Left ventricle myocardium inferior (tissue), 1 donor: Measurements from ENCODE around the gene CFAP70. TPM values are rescaled to one million over a fixed set of nuclear protein-coding genes. Genes with fewer than 3 reads are reported as not detected.

Source experiments
- DNase-seq: peaks from one replicate; pipeline ENCODE4 v3.0.0-alpha.2; 2020
- H3K27ac ChIP-seq: fragments of 200-600 bp; replicated peaks from 2 replicates; pipeline ENCODE4 v1.8.0; 2021
- H3K27me3 ChIP-seq: fragments of 200-600 bp; 2 replicates; pipeline ENCODE4 v1.8.0; 2021; ENCODE audit warnings: low read depth
- H3K36me3 ChIP-seq: fragments of 200-600 bp; 2 replicates; pipeline ENCODE4 v1.8.0; 2021
- H3K4me1 ChIP-seq: fragments of 200-600 bp; 2 replicates; pipeline ENCODE4 v1.8.0; 2021
- H3K4me3 ChIP-seq: fragments of 200-600 bp; 2 replicates; pipeline ENCODE4 v1.8.0; 2021; ENCODE audit warnings: mild to moderate bottlenecking, moderate library complexity
- H3K9me3 ChIP-seq: fragments of 200-600 bp; replicated peaks from 2 replicates; pipeline ENCODE4 v1.8.0; 2021
- intact Hi-C: fragments of 100-400 bp; cut with micrococcal nuclease; formaldehyde crosslinking; loops from one replicate; pipeline ENCODE4 v1.11.0; 2022
- total RNA-seq: library from RNA; stranded (reverse); fragmentation: NEBNext Ultra II Directional; extraction: Animal tissue kit (Norgen Biotek cat#: 25700); gene quantifications from one replicate; pipeline ENCODE4 v1.2.1, GENCODE V29; 2021
- TF ChIP-seq, protein P1 (sequence below): fragments of 200-600 bp; IDR thresholded peaks from 2 replicates; pipeline ENCODE4 v1.8.0; 2021; ENCODE audit warnings: antibody characterized with exemption, mild to moderate bottlenecking, borderline replicate concordance
- donor health status: DM: no; HTN: yes; CAD: no; lungs with severe emphysema.

The CFAP70 gene
- total RNA-seq, 1 donor from 2014 or later, result 2.0 TPM

DNA sequence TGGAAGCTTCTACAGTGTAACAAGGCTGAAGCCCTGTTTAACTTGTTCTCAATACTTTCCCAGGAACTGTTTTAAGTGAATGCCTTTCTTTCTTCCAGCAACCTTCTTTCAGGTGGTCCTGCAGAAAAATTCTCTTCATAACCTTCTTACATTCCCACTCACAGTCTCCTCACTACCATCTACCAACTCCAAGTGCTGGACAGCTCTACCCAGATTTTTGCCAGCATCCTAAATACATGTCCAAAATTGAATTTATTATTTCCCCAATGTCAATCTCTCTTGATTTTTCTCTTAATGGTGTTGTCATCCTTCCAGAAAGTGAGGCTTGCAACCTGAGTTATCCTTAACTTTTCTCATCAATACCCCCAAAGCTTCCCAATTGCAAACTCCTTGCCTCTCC lies 48.2 kb downstream of the CFAP70 start:
- intact Hi-C loops, result no loop called here
- Histone ChIP-seq H3K27me3 (no peaks in the 10 kb centered on the region), H3K4me3 (no peak overlapping the region), H3K27ac (no peak overlapping the region), H3K36me3 (peaks cover 21% of the 10 kb centered on the region), H3K4me1 (no peaks in the 10 kb centered on the region), H3K9me3 (peaks cover 22% of the 10 kb centered on the region)
- TF ChIP-seq, protein P1, sequence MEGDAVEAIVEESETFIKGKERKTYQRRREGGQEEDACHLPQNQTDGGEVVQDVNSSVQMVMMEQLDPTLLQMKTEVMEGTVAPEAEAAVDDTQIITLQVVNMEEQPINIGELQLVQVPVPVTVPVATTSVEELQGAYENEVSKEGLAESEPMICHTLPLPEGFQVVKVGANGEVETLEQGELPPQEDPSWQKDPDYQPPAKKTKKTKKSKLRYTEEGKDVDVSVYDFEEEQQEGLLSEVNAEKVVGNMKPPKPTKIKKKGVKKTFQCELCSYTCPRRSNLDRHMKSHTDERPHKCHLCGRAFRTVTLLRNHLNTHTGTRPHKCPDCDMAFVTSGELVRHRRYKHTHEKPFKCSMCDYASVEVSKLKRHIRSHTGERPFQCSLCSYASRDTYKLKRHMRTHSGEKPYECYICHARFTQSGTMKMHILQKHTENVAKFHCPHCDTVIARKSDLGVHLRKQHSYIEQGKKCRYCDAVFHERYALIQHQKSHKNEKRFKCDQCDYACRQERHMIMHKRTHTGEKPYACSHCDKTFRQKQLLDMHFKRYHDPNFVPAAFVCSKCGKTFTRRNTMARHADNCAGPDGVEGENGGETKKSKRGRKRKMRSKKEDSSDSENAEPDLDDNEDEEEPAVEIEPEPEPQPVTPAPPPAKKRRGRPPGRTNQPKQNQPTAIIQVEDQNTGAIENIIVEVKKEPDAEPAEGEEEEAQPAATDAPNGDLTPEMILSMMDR, result no peak
- DNase-seq, result no peak

DNA sequence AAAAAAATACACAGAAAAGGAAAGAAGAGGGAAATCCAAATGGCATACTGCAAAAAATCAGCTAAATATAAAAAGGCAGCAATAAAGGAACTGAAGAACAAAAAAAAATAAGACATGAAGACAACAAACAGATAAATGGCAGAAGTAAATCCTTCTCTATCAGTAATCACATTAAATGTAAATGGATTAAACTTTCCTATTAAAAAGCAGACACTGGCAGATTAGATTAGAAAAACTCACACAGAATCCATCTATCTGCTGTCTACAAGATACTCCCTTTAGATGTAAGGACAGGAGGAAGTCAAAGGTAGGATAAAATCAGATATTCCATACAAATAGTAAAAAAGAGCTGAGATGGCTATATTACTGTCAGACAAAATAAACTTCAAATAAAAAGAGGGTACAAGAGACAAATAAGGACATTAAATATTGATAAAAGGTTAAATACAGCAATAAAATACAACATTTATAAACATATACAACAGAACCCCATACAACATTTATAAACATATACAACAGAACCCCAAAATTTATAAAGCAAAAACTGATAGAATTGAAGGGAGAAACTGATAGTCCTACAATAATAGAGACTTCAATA lies 51.4 kb downstream of the CFAP70 start:
- H3K9me3 ChIP-seq, result peaks cover 22% of the 10 kb centered on the region
- no peak overlapping the region for H3K27ac ChIP-seq
- intact Hi-C loops, result no loop called here
- no peaks in the 10 kb centered on the region for H3K4me1 ChIP-seq
- DNase-seq, result no peak
- H3K36me3 ChIP-seq, result peaks cover 21% of the 10 kb centered on the region
- TF ChIP-seq, protein P1, result no peak
- no peaks in the 10 kb centered on the region for H3K27me3 ChIP-seq
- H3K4me3 ChIP-seq, result no peak overlapping the region

GRCh38 chr10:73306171-73306708 lies 52.4 kb downstream of the CFAP70 start:
- intact Hi-C loops, result no loop called here
- Histone ChIP-seq H3K4me3 (no peak overlapping the region), H3K36me3 (peaks cover 21% of the 10 kb centered on the region), H3K27me3 (no peaks in the 10 kb centered on the region), H3K9me3 (peaks cover 22% of the 10 kb centered on the region), H3K4me1 (no peaks in the 10 kb centered on the region), H3K27ac (no peak overlapping the region)
- TF ChIP-seq, protein P1, result no peak
- DNase-seq, result no peak

DNA sequence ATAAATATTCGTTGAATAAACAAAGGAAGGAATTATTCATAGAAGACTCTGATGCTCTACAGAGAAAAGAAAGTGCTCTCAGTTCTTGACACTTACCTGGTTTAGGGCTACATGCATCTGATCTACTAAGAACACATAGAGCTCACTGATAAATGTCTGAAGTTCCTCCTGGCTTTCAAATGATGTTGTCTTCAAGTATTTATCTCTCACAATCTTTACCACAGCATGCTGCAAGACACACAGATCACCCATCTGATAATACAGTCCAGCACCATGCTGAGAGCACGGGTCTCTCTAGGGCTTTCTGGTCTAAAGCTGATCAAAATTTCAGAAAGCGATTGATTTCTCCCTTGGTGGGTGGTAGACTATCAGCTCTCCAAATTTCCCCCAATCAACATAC lies 61.7 kb downstream of the CFAP70 start:
- DNase-seq, result no peak
- TF ChIP-seq, protein P1, result no peak
- intact Hi-C loops, result no loop called here
- Histone ChIP-seq H3K36me3 (no peaks in the 10 kb centered on the region), H3K27me3 (no peaks in the 10 kb centered on the region), H3K4me1 (no peaks in the 10 kb centered on the region), H3K27ac (no peak overlapping the region), H3K4me3 (no peak overlapping the region), H3K9me3 (no peaks in the 10 kb centered on the region)

GRCh38 chr10:73293461-73293860 lies 65.2 kb downstream of the CFAP70 start:
- Histone ChIP-seq H3K9me3 (peaks cover 8% of the 10 kb centered on the region), H3K36me3 (peaks cover 19% of the 10 kb centered on the region), H3K4me3 (no peak overlapping the region), H3K27me3 (no peaks in the 10 kb centered on the region), H3K27ac (no peak overlapping the region), H3K4me1 (no peaks in the 10 kb centered on the region)
- DNase-seq, result no peak
- TF ChIP-seq, protein P1, result no peak
- intact Hi-C loops, result no loop called here
